Measurements from ENCODE around the gene LRRK2. TPM values are rescaled to one million over a fixed set of nuclear protein-coding genes. Genes with fewer than 3 reads are reported as not detected.
A peak's percentile ranks its signal among the peaks of the same experiment; 100 is the strongest.
"Not testable (repeated sequence)": the region's sequence is repeated elsewhere in the genome, so short reads cannot be mapped to it uniquely, and the experiment has no call there.

LRRK2 gene
- total RNA-seq, result 25.2 TPM

GRCh38 chr12:40224439-40225291 is at the start of gene LRRK2:
TSS of gene LRRK2 (plus strand) at chr12:40224997. CDS start at chr12:40225132, 135 bp downstream.
- peak; percentile 82 for DNase-seq

GRCh38 chr12:40175045-40175444 is 49.8 kb upstream of the LRRK2 start:
- DNase-seq, result no peak

DNA sequence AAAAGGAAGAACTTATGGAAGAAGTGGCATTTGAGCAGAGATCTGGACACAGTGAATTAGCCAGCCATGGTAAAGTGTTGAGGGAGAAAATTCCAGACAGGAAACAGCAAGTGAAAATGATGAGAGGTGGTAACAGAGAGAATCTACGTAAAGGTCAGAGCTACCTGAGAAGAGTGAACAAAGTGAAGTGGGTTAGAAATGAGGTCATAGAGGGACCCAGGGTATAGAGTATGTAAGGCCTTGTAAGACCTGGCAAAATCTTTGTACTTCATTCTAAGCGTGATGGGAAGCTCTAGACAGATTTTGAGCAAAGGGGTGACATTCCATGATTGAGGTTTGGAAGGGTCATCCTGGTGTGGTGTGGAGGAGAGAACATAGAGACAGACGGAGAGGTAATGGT is 49.3 kb upstream of the LRRK2 start:
- DNase-seq, result no peak

DNA sequence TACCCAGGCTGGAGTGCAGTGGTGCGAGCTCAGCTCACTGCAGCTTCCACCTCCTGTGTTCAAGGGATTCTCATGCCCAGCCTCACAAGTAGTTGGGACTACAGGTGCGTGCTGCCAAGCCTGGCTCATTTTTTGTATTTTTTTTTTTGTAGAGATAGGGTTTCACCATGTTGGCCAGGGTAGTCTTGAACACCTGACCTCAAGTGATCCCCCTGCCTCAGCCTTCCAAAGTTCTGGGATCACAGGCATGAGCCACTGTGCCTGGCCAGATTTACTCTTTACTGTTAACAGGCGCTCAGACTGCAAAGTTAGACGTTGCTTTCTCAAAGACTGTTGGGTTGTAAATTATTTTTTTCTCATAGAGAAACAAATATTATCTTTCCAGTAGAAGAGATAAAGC is 46.1 kb upstream of the LRRK2 start:
- DNase-seq, result no peak

DNA sequence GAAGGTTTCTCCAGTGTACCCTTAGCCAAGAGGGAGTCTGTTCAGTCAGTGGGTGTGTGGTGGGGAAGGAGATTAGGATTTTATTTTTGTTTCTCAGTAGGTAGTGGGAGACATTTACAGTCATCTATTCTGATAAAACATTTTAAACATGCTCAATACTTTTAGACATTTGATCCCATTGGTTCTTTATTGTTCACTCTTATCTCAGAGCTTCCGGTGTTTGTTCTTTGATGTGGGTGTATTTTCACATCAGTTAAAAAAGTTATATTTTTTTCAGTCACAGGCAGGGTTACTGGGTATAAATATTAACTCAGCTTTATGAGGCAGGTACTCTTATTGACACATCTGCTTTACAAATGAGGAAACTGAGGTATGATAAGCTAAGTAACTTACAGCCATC is 43.3 kb upstream of the LRRK2 start:
- DNase-seq, result no peak

DNA sequence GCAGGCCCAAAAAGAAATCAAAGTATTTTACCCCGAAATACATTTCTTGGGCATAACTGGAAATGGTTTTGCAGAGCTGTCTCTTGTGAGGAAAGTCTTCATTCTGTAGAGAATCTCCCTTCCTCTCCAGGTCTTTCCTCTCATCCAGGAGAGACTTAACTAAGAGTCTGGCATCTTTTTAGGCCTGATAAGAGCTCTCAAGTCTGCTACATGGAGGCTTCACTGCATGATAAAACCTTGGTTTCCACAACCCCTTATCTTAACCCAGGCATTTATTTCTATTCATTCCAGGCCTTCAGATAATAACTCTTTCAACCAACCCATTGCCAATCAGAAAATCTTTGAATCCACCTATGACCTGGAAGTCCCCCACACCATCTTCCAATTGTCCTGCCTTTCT is 41.1 kb upstream of the LRRK2 start:
- no peak for DNase-seq

DNA sequence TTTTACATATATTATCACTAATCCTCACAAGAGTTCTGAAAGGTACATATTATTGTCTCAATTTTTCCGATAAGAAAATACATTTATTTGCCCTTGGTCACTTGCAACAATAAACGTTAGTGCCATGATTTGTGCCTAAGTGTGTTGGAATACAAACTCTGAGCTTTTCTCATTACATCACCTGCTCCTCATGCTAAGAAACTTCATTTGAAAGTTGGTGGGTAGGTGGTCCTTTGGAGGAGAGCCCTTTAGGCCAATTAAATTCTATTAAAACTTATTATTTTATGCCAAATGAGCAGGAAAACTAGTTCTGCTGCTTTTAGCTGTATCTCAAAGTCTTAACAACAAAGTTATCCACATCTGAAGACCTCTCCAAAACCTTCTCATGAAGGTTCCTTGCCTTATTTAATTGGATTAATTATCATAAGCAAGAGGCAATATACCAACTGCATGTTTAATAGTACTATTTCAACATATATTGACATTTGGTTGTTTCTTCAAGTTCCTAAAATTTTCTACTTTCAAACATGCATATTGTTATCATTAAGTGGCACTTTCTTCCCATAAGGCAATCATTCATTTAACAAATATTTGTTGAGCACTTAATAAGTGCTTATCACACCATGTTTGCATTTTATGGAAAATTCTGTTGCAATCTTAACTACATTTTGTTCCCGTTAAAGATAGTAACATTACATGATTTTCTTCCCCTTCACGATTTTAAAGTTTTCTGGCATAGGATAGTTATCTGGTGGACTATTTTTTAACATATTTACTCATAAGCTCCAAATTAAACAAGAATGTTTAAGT is 40.1 kb upstream of the LRRK2 start:
- DNase-seq, result no peak

DNA sequence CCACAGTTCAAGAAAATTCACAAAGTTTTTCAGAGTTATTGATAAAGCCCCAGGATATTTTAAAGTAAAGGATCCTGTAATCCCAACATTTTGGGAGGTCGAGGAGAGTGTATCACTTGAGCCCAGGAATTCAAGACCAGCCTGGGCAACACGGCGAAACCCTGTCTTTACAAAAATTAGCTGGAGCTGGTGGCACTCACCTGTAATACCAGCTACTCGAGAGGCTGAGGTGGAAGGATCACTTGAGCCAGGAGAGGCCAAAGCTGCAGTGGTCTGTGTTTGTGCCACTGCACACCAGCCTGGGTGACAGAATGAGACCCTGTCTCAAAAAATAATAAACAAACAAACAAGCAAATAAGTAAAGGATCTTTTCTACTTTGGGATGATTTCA is 39.5 kb upstream of the LRRK2 start:
- DNase-seq, result no peak

DNA sequence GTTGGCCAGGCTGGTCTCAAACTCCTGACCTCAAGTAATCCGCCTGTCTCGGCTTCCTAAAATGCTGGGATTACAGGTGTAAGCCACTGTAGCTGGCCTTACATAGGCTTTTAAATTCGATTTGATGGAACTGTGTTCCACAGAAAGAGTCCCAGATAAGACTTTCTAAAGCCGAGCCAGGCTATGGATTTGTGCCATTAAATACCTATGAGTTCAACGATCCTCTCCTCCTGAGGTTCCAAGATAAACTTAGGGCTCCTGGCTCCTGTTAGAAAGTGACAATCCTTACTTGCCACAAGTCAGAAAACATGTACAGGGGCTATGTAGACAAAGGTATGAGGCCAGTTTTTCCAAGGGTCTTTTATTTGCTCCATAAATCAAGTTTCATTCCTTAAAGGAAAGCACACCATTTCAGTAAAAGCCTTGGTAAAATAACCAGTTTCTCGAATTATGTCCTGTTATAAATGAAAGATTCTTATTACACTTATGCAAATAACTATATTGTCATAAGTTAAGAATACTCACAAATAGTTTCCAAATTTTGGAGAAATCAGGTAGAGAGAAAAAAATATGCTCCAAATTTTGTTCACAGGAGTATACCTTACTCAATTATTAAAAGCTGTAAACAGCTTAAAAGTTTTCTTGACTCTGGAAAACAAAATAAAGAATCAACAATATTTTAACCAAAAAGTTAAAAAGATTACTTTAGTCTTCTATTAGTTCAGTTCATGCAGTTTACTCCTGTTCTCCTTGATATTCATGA is 36.1 kb upstream of the LRRK2 start:
- no peak for DNase-seq

- DNase-seq, result no peak
Measured at GRCh38 chr12:40192704-40193255, 32.0 kb upstream of the LRRK2 start.

DNA sequence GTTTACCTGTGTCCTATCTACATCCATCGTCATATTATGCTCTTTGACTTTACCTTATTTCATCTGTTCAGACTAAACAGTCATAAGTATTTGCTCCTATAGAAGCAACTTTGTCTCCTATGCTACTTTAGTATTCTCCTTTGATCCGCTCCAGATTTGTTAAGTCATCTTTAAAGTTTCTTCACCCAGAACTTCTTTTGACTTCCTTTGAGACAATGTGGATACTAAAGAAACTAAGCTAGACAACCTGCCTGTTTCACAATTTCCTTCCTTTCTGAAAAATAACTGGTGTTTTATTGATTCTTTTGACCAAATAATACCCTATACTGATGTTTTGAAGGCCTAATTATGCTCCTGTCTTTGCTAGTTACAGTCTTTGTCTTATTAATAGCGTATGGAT is 30.0 kb upstream of the LRRK2 start:
- DNase-seq, result no peak

- DNase-seq, result no peak
Measured at GRCh38 chr12:40197590-40197989, 27.2 kb upstream of the LRRK2 start.

- no peak for DNase-seq
Measured at GRCh38 chr12:40198601-40199000, 26.2 kb upstream of the LRRK2 start.

GRCh38 chr12:40202095-40203059 is 22.4 kb upstream of the LRRK2 start:
- no peak for DNase-seq

GRCh38 chr12:40203060-40203430 is 21.8 kb upstream of the LRRK2 start:
- no peak for DNase-seq

GRCh38 chr12:40204337-40204736 is 20.5 kb upstream of the LRRK2 start:
- no peak for DNase-seq

DNA sequence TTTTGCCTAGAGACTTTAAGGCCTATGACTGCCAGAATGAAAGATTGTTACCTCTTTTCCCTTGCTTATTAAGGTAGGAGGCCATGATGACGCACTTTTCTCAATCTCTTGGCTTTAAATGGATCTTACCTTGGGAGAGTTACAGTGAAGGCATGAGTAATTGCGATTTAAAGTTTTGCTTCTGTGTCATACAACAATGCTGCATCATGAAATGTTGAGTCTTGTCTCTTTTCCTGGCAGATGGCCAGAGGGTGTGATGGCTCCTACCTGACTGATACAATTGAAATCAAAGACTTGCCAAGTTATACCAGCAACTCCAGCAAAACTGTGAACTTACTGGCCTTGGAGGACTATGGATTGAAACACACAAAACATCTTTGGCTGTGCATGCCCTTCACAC is 17.2 kb upstream of the LRRK2 start:
- no peak for DNase-seq

- no peak for DNase-seq
Measured at GRCh38 chr12:40208707-40209446, 15.9 kb upstream of the LRRK2 start.

DNA sequence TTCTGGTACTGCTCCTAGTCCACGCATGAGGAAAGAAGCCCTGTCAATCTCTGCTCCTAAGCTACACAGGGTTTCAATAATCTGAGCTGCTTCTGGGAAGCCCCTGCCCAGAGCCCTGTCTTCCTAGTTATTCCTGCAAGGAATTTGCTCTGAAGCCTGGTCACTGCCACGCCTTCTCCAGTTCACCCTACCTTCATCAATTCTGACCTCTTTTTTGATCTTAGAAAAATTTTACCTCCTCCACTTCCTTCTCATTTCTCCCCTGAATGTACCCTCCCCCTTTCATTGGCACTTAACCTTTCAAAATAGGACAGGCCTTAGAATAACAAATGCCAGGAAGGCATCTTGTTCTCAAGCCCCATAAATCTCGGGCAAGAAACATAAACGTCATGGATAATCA is 14.9 kb upstream of the LRRK2 start:
- no peak for DNase-seq

DNA sequence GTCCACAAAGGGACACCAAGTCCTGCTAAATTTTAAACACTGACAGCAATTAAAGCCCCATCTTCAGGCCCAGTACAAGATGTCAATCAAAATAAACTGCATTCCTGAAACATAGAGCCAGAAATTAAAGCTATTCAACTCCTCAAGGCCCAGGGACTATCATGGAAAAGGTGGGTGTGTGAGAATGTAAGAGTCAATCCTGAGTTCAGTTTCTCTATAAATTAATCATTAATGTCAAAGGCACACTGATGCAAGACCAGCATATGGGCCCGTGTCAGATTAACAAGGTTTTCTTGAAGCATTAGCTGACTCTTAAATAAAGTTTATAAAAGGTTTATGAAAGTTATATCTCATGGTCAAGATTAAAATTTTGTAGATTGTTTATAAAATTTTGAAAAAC is 13.6 kb upstream of the LRRK2 start:
- DNase-seq, result not testable (repeated sequence)

DNA sequence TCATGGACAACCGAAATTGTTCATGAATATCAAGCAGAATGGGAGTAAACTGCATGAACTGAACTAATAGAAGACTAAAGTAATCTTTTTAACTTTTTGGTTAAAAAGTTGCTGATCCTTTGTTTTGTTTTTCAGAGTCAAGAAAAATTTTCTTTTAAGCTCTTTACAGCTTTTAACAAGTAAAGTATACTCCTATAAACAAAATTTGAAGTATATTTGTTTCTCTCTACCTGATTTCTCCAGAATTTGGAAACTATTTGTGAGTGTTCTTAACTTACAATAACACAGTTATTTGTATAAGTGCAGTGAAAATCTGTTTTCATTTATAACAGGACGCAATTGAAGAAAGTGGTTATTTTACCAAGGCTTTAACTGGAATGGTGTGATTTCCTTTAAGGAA is 12.2 kb upstream of the LRRK2 start:
- no peak for DNase-seq

All from tongue (tissue), 2 donors.